SK-N-SH (cell line): Measurements from ENCODE around the gene NOL4. TPM values are rescaled to one million over a fixed set of nuclear protein-coding genes. Genes with fewer than 3 reads are reported as not detected.
"Not testable (repeated sequence)": the region's sequence is repeated elsewhere in the genome, so short reads cannot be mapped to it uniquely, and the experiment has no call there.

Experiments
- CTCF ChIA-PET: fragments of 300-600, 350-600 bp; formaldehyde crosslinking; extraction: SDS; loops from one replicate; lab custom pipeline; 2021; lab: Yijun Ruan, JAX
- POLR2A ChIA-PET: fragments of 350-600 bp; sonication (Branson Sonifier 250); formaldehyde crosslinking; extraction: SDS; loops from one replicate; lab custom pipeline; 2020; ENCODE audit warnings: antibody characterized with exemption, inconsistent platforms; lab: Yijun Ruan, JAX
- DNase-seq: peaks from one replicate; pipeline ENCODE4 v3.0.0; 2012
- H2AFZ ChIP-seq: fragments of 200-600 bp; sonication (generic); 2 replicates; pipeline ENCODE4 v1.8.1; 2016; ENCODE audit warnings: antibody characterized with exemption, mild to moderate bottlenecking, low read depth
- H3F3A ChIP-seq: fragments of 200-600 bp; sonication (generic); replicated peaks from 2 replicates; pipeline ENCODE3; 2016; ENCODE audit warnings: antibody characterized with exemption, mild to moderate bottlenecking; ENCODE audit not compliant: insufficient read depth
- H3K27ac ChIP-seq, 2 experiments: fragments of 200-500 bp in 1 of 2; fragments of 200-600 bp in 1 of 2; sonication (Bioruptor generic) in 1 of 2; sonication (generic), shearing (Covaris generic) in 1 of 2; 2 replicates each; pipeline versions ENCODE4 v1.5.1 to v1.6.1; 2014 to 2016; ENCODE audit warnings: low read depth in 2 of 2, inconsistent platforms in 1 of 2, low read length in 1 of 2, mild to moderate bottlenecking in 1 of 2, mixed read lengths in 1 of 2
- H3K27me3 ChIP-seq: fragments of 200-600 bp; sonication (generic), shearing (Covaris generic); 2 replicates; pipeline ENCODE4 v1.6.1; 2016; ENCODE audit warnings: mixed run types; ENCODE audit not compliant: insufficient read depth
- H3K36me3 ChIP-seq, 2 experiments: fragments of 200-500 bp in 1 of 2; fragments of 200-600 bp in 1 of 2; sonication (Bioruptor generic) in 1 of 2; sonication (generic) in 1 of 2; replicated peaks in 1 of 2; 2 replicates each; pipeline versions ENCODE3 to v1.5.1; 2014 to 2016; ENCODE audit warnings: low read length in 1 of 2, mild to moderate bottlenecking in 1 of 2; ENCODE audit not compliant: insufficient read depth in 2 of 2, control insufficient read depth in 1 of 2
- H3K4me1 ChIP-seq, 2 experiments: fragments of 200-500 bp in 1 of 2; fragments of 200-600 bp in 1 of 2; sonication (Bioruptor generic) in 1 of 2; sonication (generic), shearing (Covaris generic) in 1 of 2; 2 replicates each; pipeline versions ENCODE4 v1.5.1 to v1.6.1; 2014 to 2016; ENCODE audit warnings: low read depth in 1 of 2, low read length in 1 of 2, mixed run types in 1 of 2; ENCODE audit not compliant: insufficient read depth in 2 of 2, control insufficient read depth in 1 of 2
- H3K4me2 ChIP-seq: fragments of 200-600 bp; sonication (generic), shearing (Covaris generic); 2 replicates; pipeline ENCODE4 v1.6.1; 2017; ENCODE audit warnings: mixed run types
- H3K4me3 ChIP-seq, 2 experiments: fragments of 200-500 bp in 1 of 2; fragments of 200-600 bp in 1 of 2; sonication (Bioruptor generic) in 1 of 2; sonication (generic), shearing (Covaris generic) in 1 of 2; 2 replicates each; pipeline versions ENCODE4 v1.5.1 to v1.8.1; 2014 to 2016; ENCODE audit warnings: low read depth in 2 of 2, inconsistent platforms in 1 of 2, low read length in 1 of 2, mild to moderate bottlenecking in 1 of 2, mixed read lengths in 1 of 2, moderate library complexity in 1 of 2
- H3K79me2 ChIP-seq: fragments of 200-600 bp; sonication (generic); 2 replicates; pipeline ENCODE4 v1.8.1; 2017; ENCODE audit warnings: mild to moderate bottlenecking; ENCODE audit not compliant: insufficient read depth
- H3K9ac ChIP-seq: fragments of 200-600 bp; sonication (generic); 2 replicates; pipeline ENCODE4 v1.6.1; 2017; ENCODE audit warnings: mixed run types
- H3K9me2 ChIP-seq: fragments of 200-600 bp; sonication (generic); 2 replicates; pipeline ENCODE4 v1.6.1; 2017; ENCODE audit warnings: mixed run types
- H3K9me3 ChIP-seq: fragments of 200-600 bp; sonication (generic); 2 replicates; pipeline ENCODE4 v1.6.1; 2017; ENCODE audit warnings: mixed run types, mild to moderate bottlenecking, moderate library complexity
- H4K20me1 ChIP-seq: fragments of 200-600 bp; sonication (generic); 2 replicates; pipeline ENCODE4 v1.6.1; 2017; ENCODE audit warnings: mild to moderate bottlenecking, mixed run types; ENCODE audit not compliant: insufficient read depth
- CHD2 ChIP-seq: fragments of 150-350 bp; IDR thresholded peaks from 2 replicates; pipeline ENCODE4 v1.6.1; 2018; ENCODE audit warnings: low read length; ENCODE audit not compliant: partially characterized antibody
- FOXJ3 ChIP-seq: sonication (generic); formaldehyde crosslinking; IDR thresholded peaks from 2 replicates; pipeline ENCODE4 v1.5.1; 2020; ENCODE audit warnings: mild to moderate bottlenecking, missing genetic modification reagents
- IRF3 ChIP-seq: fragments of 150-350 bp; IDR thresholded peaks from 2 replicates; pipeline ENCODE4 v1.6.1; 2016; ENCODE audit warnings: mild to moderate bottlenecking, low read depth, low read length
- MXI1 ChIP-seq: IDR thresholded peaks from 2 replicates; pipeline ENCODE4 v1.6.1; 2012; ENCODE audit warnings: mild to moderate bottlenecking, low read depth, low read length, improper control_type of control experiment
- NRF1 ChIP-seq: IDR thresholded peaks from 2 replicates; pipeline ENCODE4 v1.6.1; 2012; ENCODE audit warnings: low read depth, mild to moderate bottlenecking, low read length
- RAD21 ChIP-seq: IDR thresholded peaks from 2 replicates; pipeline ENCODE4 v1.6.1; 2012; ENCODE audit warnings: mild to moderate bottlenecking, low read length
- RFX5 ChIP-seq: IDR thresholded peaks from 2 replicates; pipeline ENCODE4 v1.6.1; 2012; ENCODE audit warnings: mild to moderate bottlenecking, improper control_type of control experiment, low read length
- SIN3A ChIP-seq: IDR thresholded peaks from 2 replicates; pipeline ENCODE4 v1.6.1; 2012; ENCODE audit warnings: low read depth, mild to moderate bottlenecking, low read length, moderate library complexity, borderline replicate concordance
- WGBS: methylation state at CpG from one replicate; pipeline ENCODE4 v1.1.6; 2017; ENCODE audit warnings: low lambda C conversion rate; 5-methylcytosine and 5-hydroxymethylcytosine counted together
- polyA plus RNA-seq, 3 experiments: library from polyadenylated mRNA; depleted of rRNA; stranded (reverse); fragments of >200 nt; gene quantifications; 2 replicates each; pipeline ENCODE4 v1.2.3, GENCODE V29; 2012

NOL4 gene
- polyA plus RNA-seq (2012; rRNA removed): 0.07 and 0.49 TPM in 2 replicates
- polyA plus RNA-seq (2012; cell fraction: cytosol; rRNA removed): 0.37 and 0.63 TPM in 2 replicates
- polyA plus RNA-seq (2012; cell fraction: nucleus; rRNA removed): 0.23 TPM in 2 replicates

- Histone ChIP-seq H3K79me2 (no peaks in the 10 kb centered on the region), H3K9ac (no peak within 1 kb of the TSS), H3F3A (no peaks in the 10 kb centered on the region), H3K36me3 (no peaks in the 10 kb centered on the region), H3K4me1 (peaks cover 0 to 3% of the 10 kb centered on the region in 2 experiments; a peak in 1 of 4 replicates), H3K9me3 (no peaks in the 10 kb centered on the region), H3K9me2 (no peaks in the 10 kb centered on the region), H4K20me1 (no peaks in the 10 kb centered on the region), H3K4me3 (peak within 1 kb of the TSS; percentile 58 to 63), H3K27me3 (peaks cover 37% of the 10 kb centered on the region), H2AFZ (peak within 1 kb of the TSS; percentile 84; the same call in 1 of the 2 replicates), H3K4me2 (peak within 1 kb of the TSS; percentile 92), H3K27ac (peak within 1 kb of the TSS in 1 of 2 experiments; percentile 97; a peak in 2 of 4 replicates)
- ChIA-PET POLR2A (interaction anchor here (0.9 to 1.9 kb wide), 3 partner anchors 55 to 102 kb away, joined by 3 to 15 read pairs (median 4); no protein-coding TSS in a partner anchor), CTCF (interaction anchor here (0.6 to 5.7 kb wide), 16 partner anchors 10 to 563 kb away, joined by 3 to 49 read pairs (median 6); no protein-coding TSS in a partner anchor)
- DNase-seq: peak; percentile 89
- 2% methylated on average over 33 of the region's 56 CpGs for WGBS
- TF ChIP-seq RFX5 (peak; percentile 73), NRF1 (peak; percentile 41; the same call in 1 of the 2 replicates), IRF3 (no peak), FOXJ3 (CRISPR knock-in tag) (peak; percentile 43; the same call in 1 of the 2 replicates), RAD21 (peak; percentile 46; the same call in 1 of the 2 replicates), SIN3A (no peak), CHD2 (peak; percentile 89), MXI1 (peak; percentile 83)
Observed at GRCh38 chr18:34224423-34225217, at the start of gene NOL4. Gene NOL4 (minus strand): TSS chr18:34224913. CDS start chr18:34223253, 1,660 bp downstream.

GRCh38 chr18:34266029-34266428, 41.3 kb upstream of the NOL4 start:
- CTCF ChIA-PET, H3K4me1 ChIP-seq, H3F3A ChIP-seq: not testable (repeated sequence)

More at GRCh38 chr18:34266029-34266428, 41.3 kb upstream of the NOL4 start:
- H3K4me2 ChIP-seq, H4K20me1 ChIP-seq, H3K9me3 ChIP-seq, H3K27me3 ChIP-seq, H3K9ac ChIP-seq, H3K79me2 ChIP-seq, POLR2A ChIA-PET, H2AFZ ChIP-seq, H3K4me3 ChIP-seq, H3K27ac ChIP-seq, H3K9me2 ChIP-seq, DNase-seq, H3K36me3 ChIP-seq: not testable (repeated sequence)
- 17% methylated on average over 2 of the region's 2 CpGs for WGBS
